Panc1 (cell line): Measurements from ENCODE around the gene EPB41L4B.

ENCODE experiments used
- CTCF ChIP-seq: fragments of 450-650 bp; IDR thresholded peaks from 2 replicates; pipeline ENCODE4 v1.5.1; 2017; ENCODE audit warnings: mild to moderate bottlenecking
- POLR2AphosphoS5 ChIP-seq: IDR thresholded peaks from 2 replicates; pipeline ENCODE4 v1.6.1; 2012; ENCODE audit warnings: mild to moderate bottlenecking, low read depth, low read length, moderate library complexity
- TF ChIP-seq, protein P1 (sequence below), 2 experiments: IDR thresholded peaks; 2 replicates each; pipeline ENCODE4 v1.6.1; 2011 to 2012; ENCODE audit warnings: low read depth in 2 of 2, control low read depth in 1 of 2, low read length in 1 of 2, mild to moderate bottlenecking in 1 of 2, moderate library complexity in 1 of 2; ENCODE audit not compliant: insufficient read depth in 1 of 2

DNA sequence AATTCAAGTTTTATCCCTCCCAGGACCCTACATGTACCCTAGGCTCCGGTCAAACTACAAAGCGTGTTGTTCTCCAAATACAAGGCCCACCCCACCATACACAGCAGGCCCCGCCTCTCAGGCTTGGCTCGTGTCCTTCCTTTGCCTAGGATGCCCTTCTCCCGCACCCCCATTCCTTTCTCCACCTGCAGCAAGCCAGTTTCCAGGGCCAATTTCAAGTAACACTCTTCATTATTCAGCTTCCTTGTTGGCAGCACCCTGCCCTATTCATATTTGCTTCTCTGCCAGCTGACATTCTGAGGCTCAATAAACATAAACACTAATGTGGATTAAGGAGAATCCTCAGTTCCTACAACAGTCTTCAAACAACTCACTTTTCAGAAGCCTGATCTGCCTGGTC, 31.7 kb downstream of the EPB41L4B start:
- TF ChIP-seq CTCF (no peak), POLR2AphosphoS5 (no peak)
- TF ChIP-seq, protein P1, sequence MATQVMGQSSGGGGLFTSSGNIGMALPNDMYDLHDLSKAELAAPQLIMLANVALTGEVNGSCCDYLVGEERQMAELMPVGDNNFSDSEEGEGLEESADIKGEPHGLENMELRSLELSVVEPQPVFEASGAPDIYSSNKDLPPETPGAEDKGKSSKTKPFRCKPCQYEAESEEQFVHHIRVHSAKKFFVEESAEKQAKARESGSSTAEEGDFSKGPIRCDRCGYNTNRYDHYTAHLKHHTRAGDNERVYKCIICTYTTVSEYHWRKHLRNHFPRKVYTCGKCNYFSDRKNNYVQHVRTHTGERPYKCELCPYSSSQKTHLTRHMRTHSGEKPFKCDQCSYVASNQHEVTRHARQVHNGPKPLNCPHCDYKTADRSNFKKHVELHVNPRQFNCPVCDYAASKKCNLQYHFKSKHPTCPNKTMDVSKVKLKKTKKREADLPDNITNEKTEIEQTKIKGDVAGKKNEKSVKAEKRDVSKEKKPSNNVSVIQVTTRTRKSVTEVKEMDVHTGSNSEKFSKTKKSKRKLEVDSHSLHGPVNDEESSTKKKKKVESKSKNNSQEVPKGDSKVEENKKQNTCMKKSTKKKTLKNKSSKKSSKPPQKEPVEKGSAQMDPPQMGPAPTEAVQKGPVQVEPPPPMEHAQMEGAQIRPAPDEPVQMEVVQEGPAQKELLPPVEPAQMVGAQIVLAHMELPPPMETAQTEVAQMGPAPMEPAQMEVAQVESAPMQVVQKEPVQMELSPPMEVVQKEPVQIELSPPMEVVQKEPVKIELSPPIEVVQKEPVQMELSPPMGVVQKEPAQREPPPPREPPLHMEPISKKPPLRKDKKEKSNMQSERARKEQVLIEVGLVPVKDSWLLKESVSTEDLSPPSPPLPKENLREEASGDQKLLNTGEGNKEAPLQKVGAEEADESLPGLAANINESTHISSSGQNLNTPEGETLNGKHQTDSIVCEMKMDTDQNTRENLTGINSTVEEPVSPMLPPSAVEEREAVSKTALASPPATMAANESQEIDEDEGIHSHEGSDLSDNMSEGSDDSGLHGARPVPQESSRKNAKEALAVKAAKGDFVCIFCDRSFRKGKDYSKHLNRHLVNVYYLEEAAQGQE (IDR thresholded peaks at IDR 0.05; ENCODE audit: insufficient read depth in 1 of 2, low read depth in 2 of 2, low read length in 1 of 2): no peak
